GM12873 (cell line): ENCODE data around the gene JMJD4.

ENCODE experiments used
- TF ChIP-seq, protein P1 (sequence below): IDR thresholded peaks from 2 replicates; pipeline ENCODE4 v1.5.1; 2012; ENCODE audit warnings: low read depth, mild to moderate bottlenecking, moderate library complexity, low read length, control low read depth; ENCODE audit not compliant: insufficient read depth; ENCODE audit errors: missing control alignments

Gene JMJD4

GRCh38 chr1:227763246-227764018 lies 28.3 kb upstream of the JMJD4 start:
- TF ChIP-seq, protein P1, sequence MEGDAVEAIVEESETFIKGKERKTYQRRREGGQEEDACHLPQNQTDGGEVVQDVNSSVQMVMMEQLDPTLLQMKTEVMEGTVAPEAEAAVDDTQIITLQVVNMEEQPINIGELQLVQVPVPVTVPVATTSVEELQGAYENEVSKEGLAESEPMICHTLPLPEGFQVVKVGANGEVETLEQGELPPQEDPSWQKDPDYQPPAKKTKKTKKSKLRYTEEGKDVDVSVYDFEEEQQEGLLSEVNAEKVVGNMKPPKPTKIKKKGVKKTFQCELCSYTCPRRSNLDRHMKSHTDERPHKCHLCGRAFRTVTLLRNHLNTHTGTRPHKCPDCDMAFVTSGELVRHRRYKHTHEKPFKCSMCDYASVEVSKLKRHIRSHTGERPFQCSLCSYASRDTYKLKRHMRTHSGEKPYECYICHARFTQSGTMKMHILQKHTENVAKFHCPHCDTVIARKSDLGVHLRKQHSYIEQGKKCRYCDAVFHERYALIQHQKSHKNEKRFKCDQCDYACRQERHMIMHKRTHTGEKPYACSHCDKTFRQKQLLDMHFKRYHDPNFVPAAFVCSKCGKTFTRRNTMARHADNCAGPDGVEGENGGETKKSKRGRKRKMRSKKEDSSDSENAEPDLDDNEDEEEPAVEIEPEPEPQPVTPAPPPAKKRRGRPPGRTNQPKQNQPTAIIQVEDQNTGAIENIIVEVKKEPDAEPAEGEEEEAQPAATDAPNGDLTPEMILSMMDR = no peak

DNA sequence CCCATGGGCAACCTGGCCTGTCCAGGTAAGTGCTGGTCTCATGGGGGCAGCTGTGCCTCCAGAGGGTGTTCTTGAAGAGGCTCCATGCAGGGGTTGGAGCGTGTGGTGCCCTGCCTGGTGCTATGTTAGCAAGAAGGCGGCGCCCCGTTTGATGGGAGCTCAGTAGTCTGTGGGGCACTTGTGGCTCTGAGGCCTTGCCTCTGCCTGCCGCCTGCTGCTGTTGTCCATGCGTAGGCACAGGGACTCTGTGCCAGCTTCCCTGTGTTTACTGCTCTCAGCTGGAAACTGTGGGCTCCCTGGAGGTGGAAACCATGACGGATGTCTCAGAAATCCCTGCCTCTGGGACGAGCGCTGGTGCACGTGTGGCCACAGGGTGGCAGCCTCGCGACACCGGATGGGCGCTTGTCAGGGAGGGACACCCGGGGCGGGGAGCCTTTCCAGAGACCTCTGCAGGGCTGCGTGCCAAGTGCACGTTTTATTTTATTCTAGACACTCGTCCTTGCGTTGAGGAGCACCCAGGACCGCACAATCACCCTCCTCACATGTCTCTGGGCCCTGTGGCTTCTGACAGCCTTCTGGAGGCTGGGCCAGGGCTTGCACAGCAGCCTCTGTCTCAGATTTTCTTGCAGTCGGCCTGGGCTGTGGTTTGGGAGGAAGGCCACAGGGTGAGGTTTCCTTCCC lies 27.3 kb upstream of the JMJD4 start:
- TF ChIP-seq, protein P1 = peak; percentile 89

DNA sequence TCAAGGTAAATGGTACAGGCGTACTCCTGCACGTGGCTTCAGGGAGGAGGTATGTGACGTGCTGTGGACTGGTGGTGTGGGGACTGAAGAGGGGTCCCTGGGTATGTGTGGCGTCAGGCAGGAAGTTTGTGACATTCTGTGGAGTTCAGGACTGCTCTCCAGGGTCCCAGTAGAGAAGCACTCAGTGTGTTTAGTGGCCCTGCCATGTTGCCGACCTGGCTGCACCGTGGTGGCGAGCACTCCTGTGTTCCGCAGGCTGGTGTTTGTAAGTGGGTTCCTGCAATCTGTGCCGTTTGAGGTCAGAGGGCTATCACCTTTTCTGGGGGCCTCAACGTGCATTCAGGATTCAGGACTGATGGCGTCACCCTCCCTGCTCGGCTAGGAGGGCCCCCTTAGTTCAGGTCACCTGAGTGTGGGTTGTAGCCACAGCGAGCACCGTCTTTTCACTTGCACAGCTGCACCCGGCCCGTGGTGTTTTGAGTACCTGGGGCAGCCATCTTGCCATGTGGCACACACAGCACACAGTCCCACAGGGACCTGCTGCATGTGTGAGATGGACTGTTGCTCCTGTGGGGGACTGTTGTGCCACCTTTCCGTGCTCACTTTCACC lies 26.6 kb upstream of the JMJD4 start:
- TF ChIP-seq, protein P1 = no peak

DNA sequence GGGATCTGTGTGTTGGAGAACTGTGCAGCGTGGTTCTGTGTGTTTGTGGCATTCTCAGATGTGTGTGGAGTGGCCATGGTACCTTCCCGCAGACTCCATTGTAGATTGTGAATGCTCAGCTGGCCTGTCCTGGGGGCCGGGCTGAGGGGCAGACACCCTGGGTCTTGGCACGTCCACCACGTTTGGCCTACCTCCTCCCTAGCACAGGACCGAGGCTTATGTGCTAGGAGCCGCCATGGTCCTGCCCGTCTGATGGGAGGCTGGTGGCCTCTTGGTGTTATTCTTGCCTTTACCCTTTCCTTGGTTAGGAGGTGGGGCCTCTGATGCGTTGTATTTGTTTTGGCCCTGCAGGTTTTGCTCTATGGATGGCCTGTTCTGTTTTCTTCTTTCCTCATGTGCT lies 25.3 kb upstream of the JMJD4 start:
- TF ChIP-seq, protein P1 = no peak

DNA sequence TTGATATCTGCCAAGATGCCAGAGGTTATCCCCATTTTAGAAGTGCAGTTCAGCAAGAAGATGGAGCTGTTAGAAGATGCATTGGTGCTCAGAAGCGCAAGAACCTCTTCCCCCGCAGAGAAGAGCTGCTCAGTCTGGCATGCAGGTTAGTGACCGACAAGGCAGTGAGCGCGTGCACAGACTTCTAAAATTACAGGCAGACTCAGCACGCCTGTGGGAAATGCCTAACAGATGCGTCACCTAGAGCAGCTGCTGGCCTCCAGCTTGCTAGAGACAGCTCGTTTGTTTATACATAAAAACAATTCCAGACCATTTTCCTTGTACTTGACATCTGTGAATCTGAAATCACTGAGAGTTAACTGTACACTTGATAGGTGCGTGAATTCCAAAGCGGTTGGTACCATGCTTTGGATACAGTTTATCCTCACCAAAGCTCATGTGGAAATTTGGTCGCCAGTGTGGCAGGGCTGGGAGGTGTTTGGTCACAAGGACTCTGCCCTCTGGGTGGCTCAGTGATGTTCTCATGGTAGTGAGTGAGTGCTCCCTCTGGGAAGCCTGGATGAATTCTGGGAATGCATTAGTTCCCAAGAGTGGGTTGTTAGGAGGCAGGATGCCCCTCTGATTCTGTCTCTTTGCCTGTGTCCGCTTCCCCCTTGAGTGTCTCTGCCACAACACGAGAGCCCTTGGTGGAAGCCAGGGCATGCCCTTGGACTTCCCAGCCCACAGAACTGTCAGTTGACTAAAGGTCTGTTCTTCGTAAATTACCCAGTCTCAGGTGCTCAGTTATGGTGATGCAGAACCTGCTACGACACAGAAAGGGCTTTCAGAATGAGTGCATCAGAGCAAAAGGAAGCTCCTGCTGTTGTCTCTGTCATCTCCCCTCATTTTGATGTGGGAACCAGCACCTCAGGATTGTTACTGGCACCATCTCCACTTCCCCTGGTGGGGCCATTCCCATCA lies 24.5 kb upstream of the JMJD4 start:
- TF ChIP-seq, protein P1 = no peak

- TF ChIP-seq, protein P1 = no peak
Observed at GRCh38 chr1:227758366-227758765, 23.3 kb upstream of the JMJD4 start.
